DOHH2 (cell line): ENCODE data around the gene CNGB1.

Experiments used
- H3F3A ChIP-seq: fragments of 200-600 bp; sonication (generic), shearing (Covaris generic); 2 replicates; pipeline ENCODE4 v1.6.0; 2016; ENCODE audit warnings: antibody characterized with exemption, mild to moderate bottlenecking; ENCODE audit not compliant: control insufficient read depth, insufficient read depth
- H3K27ac ChIP-seq: fragments of 200-600 bp; sonication (generic); 2 replicates; pipeline ENCODE4 v1.5.1; 2014; ENCODE audit warnings: low read depth, mild to moderate bottlenecking, low read length, moderate library complexity
- H3K27me3 ChIP-seq: fragments of 200-600 bp; sonication (generic); 2 replicates; pipeline ENCODE4 v1.6.1; 2014; ENCODE audit warnings: mild to moderate bottlenecking, low read length, mixed read lengths; ENCODE audit not compliant: control insufficient read depth
- H3K36me3 ChIP-seq: fragments of 200-600 bp; sonication (generic); 2 replicates; pipeline ENCODE4 v1.6.1; 2014; ENCODE audit warnings: mild to moderate bottlenecking, low read length, moderate library complexity, mixed read lengths; ENCODE audit not compliant: control insufficient read depth
- H3K4me1 ChIP-seq: fragments of 200-600 bp; sonication (generic); 2 replicates; pipeline ENCODE4 v1.6.1; 2014; ENCODE audit warnings: mild to moderate bottlenecking, low read length, mixed read lengths; ENCODE audit not compliant: control insufficient read depth
- H3K4me2 ChIP-seq: fragments of 200-600 bp; sonication (generic); 2 replicates; pipeline ENCODE4 v1.6.0; 2014; ENCODE audit warnings: mild to moderate bottlenecking, low read length, moderate library complexity
- H3K4me3 ChIP-seq: fragments of 200-600 bp; sonication (generic); 2 replicates; pipeline ENCODE4 v1.5.1; 2014; ENCODE audit warnings: mild to moderate bottlenecking, low read length, mixed read lengths
- H3K79me2 ChIP-seq: fragments of 200-600 bp; sonication (generic); 2 replicates; pipeline ENCODE4 v1.6.1; 2014; ENCODE audit warnings: mild to moderate bottlenecking, low read length, mixed read lengths; ENCODE audit not compliant: control insufficient read depth
- H3K9me2 ChIP-seq: fragments of 200-600 bp; sonication (generic); replicated peaks from 2 replicates; pipeline ENCODE4 v1.6.1; 2014; ENCODE audit warnings: mild to moderate bottlenecking, low read length, mixed read lengths; ENCODE audit not compliant: control insufficient read depth
- H3K9me3 ChIP-seq: fragments of 200-600 bp; sonication (generic); 2 replicates; pipeline ENCODE4 v1.6.1; 2014; ENCODE audit warnings: antibody characterized with exemption, low read length, mixed read lengths; ENCODE audit not compliant: control insufficient read depth, insufficient read depth
- H4K20me1 ChIP-seq: fragments of 200-600 bp; sonication (generic); 2 replicates; pipeline ENCODE4 v1.6.0; 2014; ENCODE audit warnings: low read depth, mild to moderate bottlenecking, antibody characterized with exemption, low read length, moderate library complexity; ENCODE audit not compliant: control insufficient read depth, insufficient read depth
- EZH2phosphoT487 ChIP-seq: fragments of 200-600 bp; sonication (generic); IDR thresholded peaks from 2 replicates; pipeline ENCODE4 v1.6.1; 2017; ENCODE audit warnings: borderline replicate concordance, mild to moderate bottlenecking, antibody characterized with exemption, low read length, moderate library complexity, mixed read lengths
- TF ChIP-seq, protein P1 (sequence below): fragments of 200-600 bp; sonication (generic); IDR thresholded peaks from one replicate; pipeline ENCODE4 v1.5.1; 2014; ENCODE audit warnings: antibody characterized with exemption, mild to moderate bottlenecking, low read depth, low read length; ENCODE audit not compliant: poor library complexity, severe bottlenecking

CNGB1 gene

DNA sequence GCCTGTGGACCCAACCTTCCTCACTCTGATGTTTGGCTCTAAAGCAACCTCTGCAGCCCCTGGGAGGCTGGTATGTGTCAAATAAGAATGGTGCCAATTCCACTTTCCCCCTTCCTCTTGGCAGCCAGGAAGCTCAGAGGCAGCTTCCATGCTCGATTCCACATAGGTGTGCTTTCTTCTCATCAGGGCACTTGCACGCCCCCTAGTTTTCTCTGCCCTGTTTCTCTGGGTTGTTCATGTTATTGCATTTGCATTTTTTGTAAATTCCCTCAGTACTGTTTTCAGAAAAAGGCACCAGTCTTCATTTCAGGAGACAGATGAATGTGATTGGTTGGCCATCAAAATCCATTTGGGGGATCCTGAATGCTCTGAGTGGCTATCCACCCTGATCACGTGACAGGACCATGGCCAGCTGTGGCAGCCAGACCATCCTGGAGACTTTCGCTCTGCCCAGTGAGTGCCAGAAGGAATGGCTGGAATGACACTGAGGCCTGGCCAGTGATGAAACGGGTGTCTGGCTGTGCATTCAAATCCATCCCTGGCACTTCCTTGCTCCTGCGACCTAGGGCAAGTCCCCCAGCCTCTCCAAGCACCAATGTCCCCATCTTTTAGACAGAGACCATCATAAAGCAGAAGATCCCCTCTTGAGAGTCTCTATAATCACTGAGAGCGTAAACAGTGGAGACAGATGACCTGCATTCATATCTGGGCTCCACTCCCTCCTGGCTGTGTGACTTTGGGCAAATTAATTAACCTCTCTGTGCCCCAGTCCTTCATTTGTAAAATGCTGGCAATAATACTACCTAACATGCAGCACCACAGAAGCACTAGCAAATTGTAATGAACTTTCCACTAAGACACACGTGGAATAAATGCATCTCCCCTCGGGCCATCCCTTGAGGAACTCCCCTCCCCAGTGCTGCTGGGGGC lies 56.4 kb downstream of the CNGB1 start:
- H3K36me3 ChIP-seq: no peaks in the 10 kb centered on the region
- no peaks in the 10 kb centered on the region; the same call in 1 of the 2 replicates for H3K27me3 ChIP-seq
- no peaks in the 10 kb centered on the region for H4K20me1 ChIP-seq
- H3K4me1 ChIP-seq: no peaks in the 10 kb centered on the region
- no peak overlapping the region for H3K4me3 ChIP-seq
- TF ChIP-seq, protein P1, sequence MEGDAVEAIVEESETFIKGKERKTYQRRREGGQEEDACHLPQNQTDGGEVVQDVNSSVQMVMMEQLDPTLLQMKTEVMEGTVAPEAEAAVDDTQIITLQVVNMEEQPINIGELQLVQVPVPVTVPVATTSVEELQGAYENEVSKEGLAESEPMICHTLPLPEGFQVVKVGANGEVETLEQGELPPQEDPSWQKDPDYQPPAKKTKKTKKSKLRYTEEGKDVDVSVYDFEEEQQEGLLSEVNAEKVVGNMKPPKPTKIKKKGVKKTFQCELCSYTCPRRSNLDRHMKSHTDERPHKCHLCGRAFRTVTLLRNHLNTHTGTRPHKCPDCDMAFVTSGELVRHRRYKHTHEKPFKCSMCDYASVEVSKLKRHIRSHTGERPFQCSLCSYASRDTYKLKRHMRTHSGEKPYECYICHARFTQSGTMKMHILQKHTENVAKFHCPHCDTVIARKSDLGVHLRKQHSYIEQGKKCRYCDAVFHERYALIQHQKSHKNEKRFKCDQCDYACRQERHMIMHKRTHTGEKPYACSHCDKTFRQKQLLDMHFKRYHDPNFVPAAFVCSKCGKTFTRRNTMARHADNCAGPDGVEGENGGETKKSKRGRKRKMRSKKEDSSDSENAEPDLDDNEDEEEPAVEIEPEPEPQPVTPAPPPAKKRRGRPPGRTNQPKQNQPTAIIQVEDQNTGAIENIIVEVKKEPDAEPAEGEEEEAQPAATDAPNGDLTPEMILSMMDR: peak; percentile 53
- no peak for TF ChIP-seq EZH2phosphoT487
- H3K9me2 ChIP-seq: no peaks in the 10 kb centered on the region
- no peaks in the 10 kb centered on the region for H3K79me2 ChIP-seq
- H3K27ac ChIP-seq: no peak overlapping the region
- no peak overlapping the region for H3K4me2 ChIP-seq
- no peaks in the 10 kb centered on the region for H3K9me3 ChIP-seq
- no peaks in the 10 kb centered on the region for H3F3A ChIP-seq

DNA sequence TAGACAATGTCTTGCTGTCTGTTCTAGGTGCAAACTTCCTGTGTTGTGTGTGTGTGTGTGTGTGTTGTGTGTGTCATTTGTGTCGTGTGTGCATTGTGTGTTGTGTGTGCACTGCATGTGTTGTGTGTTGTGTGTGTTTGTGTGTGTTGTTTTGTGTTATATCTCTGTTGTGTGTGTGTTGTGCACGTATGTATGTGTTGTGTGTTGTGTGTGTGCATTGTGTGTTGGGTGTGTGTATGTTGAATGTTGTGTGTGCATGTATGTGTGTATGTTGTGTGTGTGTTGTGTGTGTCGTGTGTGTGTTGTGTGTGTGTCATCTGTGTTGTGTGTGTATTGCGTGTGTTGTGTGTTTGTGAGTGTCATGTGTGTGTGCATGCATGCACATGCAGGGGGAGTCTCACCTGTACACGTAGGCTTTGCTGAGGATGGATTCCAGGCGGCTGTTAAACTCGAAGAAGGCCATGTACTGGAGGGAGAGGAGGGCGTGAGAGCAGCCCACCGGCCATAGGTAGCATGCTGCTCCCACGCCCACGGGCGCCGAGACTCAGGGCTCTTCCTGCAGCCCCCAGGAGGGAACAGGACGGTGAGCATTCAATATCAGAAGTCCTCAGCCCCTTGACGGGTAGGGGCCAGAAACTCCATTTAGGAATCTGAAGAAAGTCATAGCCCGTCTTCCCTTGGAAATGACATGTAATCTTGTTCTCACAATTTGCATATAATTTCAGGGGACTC lies 58.2 kb downstream of the CNGB1 start:
- Histone ChIP-seq H3K4me3 (no peak overlapping the region), H3K27ac (no peak overlapping the region), H3K4me1 (no peaks in the 10 kb centered on the region), H4K20me1 (no peaks in the 10 kb centered on the region), H3K36me3 (no peaks in the 10 kb centered on the region), H3K27me3 (no peaks in the 10 kb centered on the region; the same call in 1 of the 2 replicates), H3K9me2 (no peaks in the 10 kb centered on the region), H3F3A (no peaks in the 10 kb centered on the region), H3K79me2 (no peaks in the 10 kb centered on the region), H3K9me3 (no peaks in the 10 kb centered on the region), H3K4me2 (no peak overlapping the region)
- no peak for TF ChIP-seq EZH2phosphoT487
- TF ChIP-seq, protein P1: no peak

DNA sequence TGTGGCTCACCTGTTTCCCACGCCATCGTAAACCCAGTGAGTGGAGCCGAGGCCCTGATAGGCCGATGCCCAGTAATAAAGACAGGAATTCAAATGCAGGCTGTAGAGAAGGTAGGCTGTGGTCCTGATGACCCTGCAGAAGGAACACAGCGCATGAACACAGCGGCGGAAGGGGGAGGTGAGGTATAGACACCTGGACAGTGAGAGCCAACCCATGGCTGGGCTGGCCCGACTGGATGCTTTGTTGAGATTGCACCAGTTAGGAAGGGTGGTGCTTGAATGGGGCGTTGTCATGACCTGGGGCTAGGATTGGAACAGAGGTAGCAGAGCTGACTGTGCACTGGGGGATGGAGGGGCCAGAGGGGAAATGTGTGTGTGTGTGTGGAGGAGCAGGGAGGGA lies 59.2 kb downstream of the CNGB1 start:
- no peaks in the 10 kb centered on the region for H3K79me2 ChIP-seq
- H3K4me1 ChIP-seq: no peaks in the 10 kb centered on the region
- H3K36me3 ChIP-seq: no peaks in the 10 kb centered on the region
- no peak overlapping the region for H3K4me2 ChIP-seq
- H3K4me3 ChIP-seq: no peak overlapping the region
- no peaks in the 10 kb centered on the region for H4K20me1 ChIP-seq
- TF ChIP-seq, protein P1: no peak
- TF ChIP-seq EZH2phosphoT487: no peak
- no peaks in the 10 kb centered on the region for H3K9me3 ChIP-seq
- H3K9me2 ChIP-seq: no peaks in the 10 kb centered on the region
- no peaks in the 10 kb centered on the region; the same call in 1 of the 2 replicates for H3K27me3 ChIP-seq
- H3F3A ChIP-seq: no peaks in the 10 kb centered on the region
- no peak overlapping the region for H3K27ac ChIP-seq
